ENCODE data around the gene NKD1. TPM values are rescaled to one million over a fixed set of nuclear protein-coding genes. Genes with fewer than 3 reads are reported as not detected.

Gene NKD1
- polyA plus RNA-seq, 1 experiment: 0.11 TPM

DNA sequence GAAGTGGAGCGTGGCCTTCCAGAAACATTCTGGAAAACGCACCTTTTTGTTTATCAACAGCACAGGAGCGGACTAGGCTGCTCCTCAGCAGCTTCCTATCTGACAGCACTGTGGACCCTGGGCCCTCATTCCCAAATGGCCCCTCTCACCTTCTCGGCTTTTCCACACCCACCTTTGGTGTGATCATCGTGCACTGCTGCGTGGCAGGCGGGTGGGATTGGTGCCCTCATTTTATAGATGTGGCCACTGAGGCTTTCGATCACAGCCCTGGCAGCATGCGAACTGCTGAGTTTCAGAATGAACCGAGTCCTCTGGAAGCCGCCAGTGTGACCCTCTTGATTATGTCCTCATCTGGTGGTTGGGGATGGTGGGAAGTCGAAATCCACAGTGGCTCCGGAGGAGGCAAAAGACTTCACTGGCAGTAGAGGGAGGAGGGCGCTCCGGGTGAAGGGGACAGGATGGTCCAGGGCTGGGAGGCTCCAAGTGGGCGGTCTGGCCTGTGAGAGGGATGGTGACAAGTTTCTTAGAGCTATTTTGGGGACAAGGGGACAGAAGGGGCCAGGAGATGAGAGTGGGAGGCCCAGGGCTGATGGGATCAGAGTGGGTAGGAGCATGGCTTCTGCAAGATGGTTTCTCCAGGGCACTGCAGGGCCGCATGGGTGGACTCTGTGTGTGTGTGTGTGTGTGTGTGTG is 49.5 kb downstream of the NKD1 start:
- POLR2A ChIA-PET: no interaction called here
- DNase-seq (ENCODE audit: low read depth): no peak
- Histone ChIP-seq H3K4me3 (ENCODE audit: low read depth, low read length) (no peak overlapping the region), H3K36me3 (ENCODE audit: control insufficient read depth, insufficient read depth, low read length) (no peaks in the 10 kb centered on the region), H3K27me3 (ENCODE audit: control insufficient read depth, insufficient read depth, low read length) (no peaks in the 10 kb centered on the region)
- TF ChIP-seq, protein P1, sequence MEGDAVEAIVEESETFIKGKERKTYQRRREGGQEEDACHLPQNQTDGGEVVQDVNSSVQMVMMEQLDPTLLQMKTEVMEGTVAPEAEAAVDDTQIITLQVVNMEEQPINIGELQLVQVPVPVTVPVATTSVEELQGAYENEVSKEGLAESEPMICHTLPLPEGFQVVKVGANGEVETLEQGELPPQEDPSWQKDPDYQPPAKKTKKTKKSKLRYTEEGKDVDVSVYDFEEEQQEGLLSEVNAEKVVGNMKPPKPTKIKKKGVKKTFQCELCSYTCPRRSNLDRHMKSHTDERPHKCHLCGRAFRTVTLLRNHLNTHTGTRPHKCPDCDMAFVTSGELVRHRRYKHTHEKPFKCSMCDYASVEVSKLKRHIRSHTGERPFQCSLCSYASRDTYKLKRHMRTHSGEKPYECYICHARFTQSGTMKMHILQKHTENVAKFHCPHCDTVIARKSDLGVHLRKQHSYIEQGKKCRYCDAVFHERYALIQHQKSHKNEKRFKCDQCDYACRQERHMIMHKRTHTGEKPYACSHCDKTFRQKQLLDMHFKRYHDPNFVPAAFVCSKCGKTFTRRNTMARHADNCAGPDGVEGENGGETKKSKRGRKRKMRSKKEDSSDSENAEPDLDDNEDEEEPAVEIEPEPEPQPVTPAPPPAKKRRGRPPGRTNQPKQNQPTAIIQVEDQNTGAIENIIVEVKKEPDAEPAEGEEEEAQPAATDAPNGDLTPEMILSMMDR (IDR thresholded peaks at IDR 0.05; ENCODE audit: insufficient read depth, low read depth, low read length): no peak
- CTCF ChIA-PET: interaction anchor here (0.6 kb wide), 1 partner anchor 39 kb away, joined by 4 read pairs; no protein-coding TSS in a partner anchor

DNA sequence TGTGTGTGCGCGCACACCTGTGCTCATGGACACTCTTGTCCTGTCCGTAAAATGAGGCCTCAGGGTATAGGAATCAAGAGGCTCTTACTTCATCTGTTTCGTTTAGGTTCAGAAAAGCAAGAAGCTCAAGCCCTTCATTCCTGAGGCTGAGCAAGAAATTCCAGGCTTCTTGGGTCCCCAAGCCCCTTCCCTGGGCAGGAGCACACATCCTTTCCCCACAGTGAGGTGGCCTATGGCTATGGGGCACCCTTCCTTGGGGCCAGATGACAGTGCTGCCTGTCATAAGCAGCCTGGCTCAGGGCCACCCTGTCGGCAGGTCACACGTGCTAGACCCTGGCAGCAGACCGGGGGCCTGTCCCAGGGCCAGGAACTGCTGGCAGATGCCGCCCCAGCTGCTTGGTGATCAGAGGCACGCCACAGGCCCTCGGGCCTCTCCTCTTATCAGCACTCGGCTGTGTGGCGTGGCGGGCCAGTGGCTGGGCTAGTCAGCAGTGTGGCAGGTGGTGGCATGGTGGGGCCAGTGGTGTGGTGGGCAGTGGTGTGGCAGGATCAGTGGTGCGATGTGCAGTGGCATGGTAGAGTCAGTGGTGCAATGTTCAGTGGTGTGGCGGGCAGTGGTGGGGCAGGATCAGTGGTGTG is 50.2 kb downstream of the NKD1 start:
- Histone ChIP-seq H3K4me3 (ENCODE audit: low read depth, low read length) (no peak overlapping the region), H3K27me3 (ENCODE audit: control insufficient read depth, insufficient read depth, low read length) (no peaks in the 10 kb centered on the region), H3K36me3 (ENCODE audit: control insufficient read depth, insufficient read depth, low read length) (no peaks in the 10 kb centered on the region)
- DNase-seq (ENCODE audit: low read depth): no peak
- POLR2A ChIA-PET: no interaction called here
- TF ChIP-seq, protein P1 (IDR thresholded peaks at IDR 0.05; ENCODE audit: insufficient read depth, low read depth, low read length): no peak
- CTCF ChIA-PET: no interaction called here

DNA sequence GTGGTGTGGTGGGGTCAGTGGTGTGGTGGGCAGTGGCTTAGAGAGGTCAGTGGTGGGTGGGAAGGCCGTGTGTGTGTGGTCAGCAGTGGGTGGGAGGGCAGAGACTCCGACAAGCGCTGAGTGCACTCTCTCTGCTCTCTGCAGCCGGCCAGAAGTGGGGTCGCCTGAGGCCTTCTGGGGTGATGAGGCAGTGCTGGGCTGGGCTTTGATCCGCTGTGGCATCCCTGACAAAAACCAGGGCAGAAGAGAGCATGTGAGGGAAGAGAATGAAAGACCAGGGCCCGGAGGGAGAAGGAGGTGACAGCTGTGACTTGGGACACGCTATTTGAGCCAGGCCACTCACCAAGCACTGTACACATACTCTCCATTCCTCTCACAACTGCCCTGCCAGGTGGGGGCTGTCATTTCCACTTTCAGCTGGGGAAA is 50.8 kb downstream of the NKD1 start:
- H3K27me3 ChIP-seq (ENCODE audit: control insufficient read depth, insufficient read depth, low read length): no peaks in the 10 kb centered on the region
- no peak overlapping the region for H3K4me3 ChIP-seq (ENCODE audit: low read depth, low read length)
- H3K36me3 ChIP-seq (ENCODE audit: control insufficient read depth, insufficient read depth, low read length): no peaks in the 10 kb centered on the region
- TF ChIP-seq, protein P1 (IDR thresholded peaks at IDR 0.05; ENCODE audit: insufficient read depth, low read depth, low read length): no peak
- DNase-seq (ENCODE audit: low read depth): no peak
- ChIA-PET CTCF (no interaction called here), POLR2A (no interaction called here)

DNA sequence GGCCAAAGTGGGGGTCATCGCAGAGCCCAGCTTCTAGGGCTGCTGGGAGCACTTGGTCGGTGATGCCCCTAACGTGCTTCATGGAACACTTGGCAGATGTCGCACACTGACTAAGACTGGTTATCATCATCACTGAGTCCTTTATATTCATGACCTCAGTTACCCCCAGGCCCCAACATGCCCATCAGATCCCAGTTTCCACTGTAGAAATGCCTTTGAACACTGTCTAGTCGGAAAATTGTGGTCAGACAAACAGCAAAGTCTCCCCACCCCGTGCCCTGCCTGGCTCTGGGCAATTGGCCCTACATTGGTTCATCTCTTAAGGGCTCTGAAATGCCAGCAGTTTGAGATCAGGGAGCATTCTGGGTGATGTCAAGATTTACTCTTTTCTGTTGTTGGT is 51.3 kb downstream of the NKD1 start:
- no peak for DNase-seq (ENCODE audit: low read depth)
- POLR2A ChIA-PET: no interaction called here
- CTCF ChIA-PET: no interaction called here

More for the DNA sequence above, 51.3 kb downstream of the NKD1 start:
- no peaks in the 10 kb centered on the region for H3K36me3 ChIP-seq (ENCODE audit: control insufficient read depth, insufficient read depth, low read length)
- no peak overlapping the region for H3K4me3 ChIP-seq (ENCODE audit: low read depth, low read length)
- no peaks in the 10 kb centered on the region for H3K27me3 ChIP-seq (ENCODE audit: control insufficient read depth, insufficient read depth, low read length)
- TF ChIP-seq, protein P1 (IDR thresholded peaks at IDR 0.05; ENCODE audit: insufficient read depth, low read depth, low read length): no peak

All from BJ (cell line).